NCI-H187 treated with DMSO at 0.1 percent for 48 hours (cell line): ENCODE data around the gene CHST11.

Experiments used
- DNase-seq: peaks from one replicate; lab custom pipeline; 2025; lab: John Stamatoyannopoulos, UW

CHST11 gene

GRCh38 chr12:104676636-104677035, 219.9 kb downstream of the CHST11 start:
- no peak for DNase-seq

- no peak for DNase-seq
Measured at GRCh38 chr12:104677441-104678089, 220.8 kb downstream of the CHST11 start.

- DNase-seq: peak; percentile 32
Measured at GRCh38 chr12:104680070-104680469, 223.3 kb downstream of the CHST11 start.

- DNase-seq: no peak
Measured at GRCh38 chr12:104680491-104680890, 223.7 kb downstream of the CHST11 start.

- DNase-seq: no peak
Measured at GRCh38 chr12:104681012-104681690, 224.4 kb downstream of the CHST11 start.

GRCh38 chr12:104682790-104683279, 226.1 kb downstream of the CHST11 start:
- DNase-seq: no peak

- no peak for DNase-seq
Measured at GRCh38 chr12:104683831-104684503, 227.2 kb downstream of the CHST11 start.

- no peak for DNase-seq
Measured at GRCh38 chr12:104684884-104685283, 228.1 kb downstream of the CHST11 start.

GRCh38 chr12:104685366-104685765, 228.6 kb downstream of the CHST11 start:
- no peak for DNase-seq

GRCh38 chr12:104686196-104686595, 229.4 kb downstream of the CHST11 start:
- DNase-seq: no peak

GRCh38 chr12:104687823-104688573, 231.2 kb downstream of the CHST11 start:
- DNase-seq: no peak

- no peak for DNase-seq
Measured at GRCh38 chr12:104689635-104690034, 232.9 kb downstream of the CHST11 start.

- no peak for DNase-seq
Measured at GRCh38 chr12:104691721-104692556, 235.2 kb downstream of the CHST11 start.

- no peak for DNase-seq
Measured at GRCh38 chr12:104692557-104693218, 235.9 kb downstream of the CHST11 start.

- DNase-seq: no peak
Measured at GRCh38 chr12:104693493-104693892, 236.7 kb downstream of the CHST11 start.

GRCh38 chr12:104694161-104694560, 237.4 kb downstream of the CHST11 start:
- DNase-seq: no peak

GRCh38 chr12:104694711-104695110, 238.0 kb downstream of the CHST11 start:
- no peak for DNase-seq

- peak; percentile 55 for DNase-seq
Measured at GRCh38 chr12:104695453-104696148, 238.9 kb downstream of the CHST11 start.

GRCh38 chr12:104697186-104697585, 240.4 kb downstream of the CHST11 start:
- no peak for DNase-seq

- no peak for DNase-seq
Measured at GRCh38 chr12:104698871-104699270, 242.1 kb downstream of the CHST11 start.
